IPS-NIHi11 (cell line): ENCODE data around the gene CAPN13.

ENCODE experiments used
- DNase-seq: peaks from one replicate; pipeline ENCODE4 v3.0.0; 2012; ENCODE audit warnings: mixed read lengths, low spot score

Gene CAPN13

GRCh38 chr2:30786923-30787685 lies 20.1 kb downstream of the CAPN13 start:
- DNase-seq: no peak

- DNase-seq: no peak
Observed at GRCh38 chr2:30784682-30785081, 22.6 kb downstream of the CAPN13 start.

- no peak for DNase-seq
Observed at GRCh38 chr2:30781961-30782533, 25.2 kb downstream of the CAPN13 start.

GRCh38 chr2:30781451-30781850 lies 25.8 kb downstream of the CAPN13 start:
- no peak for DNase-seq

GRCh38 chr2:30780776-30781330 lies 26.4 kb downstream of the CAPN13 start:
- no peak for DNase-seq

- no peak for DNase-seq
Observed at GRCh38 chr2:30778611-30779010, 28.6 kb downstream of the CAPN13 start.

GRCh38 chr2:30777661-30778505 lies 29.4 kb downstream of the CAPN13 start:
- DNase-seq: no peak

- DNase-seq: no peak
Observed at GRCh38 chr2:30776831-30777635, 30.2 kb downstream of the CAPN13 start.

GRCh38 chr2:30775833-30776232 lies 31.4 kb downstream of the CAPN13 start:
- DNase-seq: no peak

- no peak for DNase-seq
Observed at GRCh38 chr2:30772021-30772705, 35.1 kb downstream of the CAPN13 start.

GRCh38 chr2:30770816-30771576 lies 36.2 kb downstream of the CAPN13 start:
- no peak for DNase-seq

GRCh38 chr2:30769891-30770462 lies 37.3 kb downstream of the CAPN13 start:
- DNase-seq: no peak

- DNase-seq: no peak
Observed at GRCh38 chr2:30769481-30769780, 37.8 kb downstream of the CAPN13 start.

- DNase-seq: no peak
Observed at GRCh38 chr2:30768708-30769480, 38.4 kb downstream of the CAPN13 start.

- DNase-seq: no peak
Observed at GRCh38 chr2:30768036-30768686, 39.1 kb downstream of the CAPN13 start.

- no peak for DNase-seq
Observed at GRCh38 chr2:30766666-30767065, 40.6 kb downstream of the CAPN13 start.

- no peak for DNase-seq
Observed at GRCh38 chr2:30765876-30766470, 41.3 kb downstream of the CAPN13 start.

- DNase-seq: no peak
Observed at GRCh38 chr2:30765191-30765590, 42.1 kb downstream of the CAPN13 start.
